Activated CD8-positive, alpha-beta T cell treated with anti-CD3 and anti-CD28 coated beads, Interleukin-2, amount 10 ng/mL, durations not matched to agents 7 days and 5 days (primary cell): ENCODE measurements around the gene STMP1. TPM values are rescaled to one million over a fixed set of nuclear protein-coding genes. Genes with fewer than 3 reads are reported as not detected.

ENCODE experiments used
- ATAC-seq: fragments of 150-1000 bp; cut with Tn5 transposase; one replicate; pipeline ENCODE4 v1.10.0; 2021; ENCODE audit warnings: moderate library complexity
- CTCF ChIA-PET: fragments of 350-600 bp; sonication (Branson Sonifier 250); formaldehyde crosslinking; loops from one replicate; lab custom pipeline; 2021; ENCODE audit warnings: antibody characterized with exemption; lab: Charles Lee
- POLR2A ChIA-PET: fragments of 350-600 bp; sonication (Branson Sonifier 250); formaldehyde crosslinking; loops from one replicate; lab custom pipeline; 2021; ENCODE audit warnings: antibody characterized with exemption; lab: Charles Lee
- DNase-seq: peaks from one replicate; pipeline ENCODE4 v3.0.0-alpha.2; 2020
- H3K27ac Mint-ChIP-seq: one replicate; pipeline ENCODE4 v1.8.0; 2021; ENCODE audit warnings: mild to moderate bottlenecking, mixed read lengths
- H3K27me3 Mint-ChIP-seq: one replicate; pipeline ENCODE4 v1.8.0; 2021; ENCODE audit warnings: low read depth, mixed read lengths
- H3K36me3 Mint-ChIP-seq: one replicate; pipeline ENCODE4 v1.8.0; 2021; ENCODE audit warnings: low read depth, mixed read lengths
- H3K4me1 Mint-ChIP-seq: one replicate; pipeline ENCODE4 v1.8.0; 2021; ENCODE audit warnings: low read depth, mixed read lengths
- H3K4me3 Mint-ChIP-seq: one replicate; pipeline ENCODE4 v1.8.0; 2021; ENCODE audit warnings: mild to moderate bottlenecking, mixed read lengths
- H3K9me3 Mint-ChIP-seq: one replicate; pipeline ENCODE4 v1.8.0; 2022; ENCODE audit warnings: mixed read lengths; ENCODE audit not compliant: insufficient read depth
- total RNA-seq, 2 experiments: library from RNA; stranded (reverse); gene quantifications; one replicate each; pipeline ENCODE4 v1.2.3, GENCODE V29; 2021

The STMP1 gene
- total RNA-seq, 2 experiments from 2014 or later: 22.2 to 22.9 TPM

DNA sequence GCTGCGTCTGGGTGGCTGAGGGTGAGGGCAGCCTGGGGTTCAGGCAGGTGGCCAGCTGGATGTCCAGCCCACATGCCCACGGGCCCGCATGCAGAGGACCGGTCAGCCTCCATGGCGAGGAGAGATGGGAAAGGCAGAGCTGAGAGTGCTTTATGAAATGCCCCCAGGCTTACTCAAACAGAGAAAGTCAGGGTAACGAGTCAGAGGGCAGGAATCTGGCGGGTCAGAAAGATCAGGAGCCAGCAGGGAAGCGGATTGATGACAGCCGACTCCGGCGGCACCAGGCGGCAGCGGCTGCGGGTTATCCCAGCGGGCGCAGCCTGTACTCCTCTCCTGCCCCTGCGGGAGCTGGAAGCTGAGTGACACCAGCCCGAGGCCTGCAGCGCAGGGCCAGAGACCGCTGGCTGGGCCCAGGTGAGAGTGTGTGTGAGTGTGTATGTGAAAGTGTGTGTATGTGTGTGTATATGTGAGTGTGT is 52.3 kb downstream of the STMP1 start:
- CTCF ChIA-PET: no interaction called here
- POLR2A ChIA-PET: no interaction called here
- Mint-ChIP-seq H3K4me1 (no peaks in the 10 kb centered on the region), H3K9me3 (no peaks in the 10 kb centered on the region), H3K27me3 (peaks cover 9% of the 10 kb centered on the region), H3K4me3 (no peak overlapping the region), H3K36me3 (no peaks in the 10 kb centered on the region), H3K27ac (no peak overlapping the region)
- no peak for ATAC-seq
- no peak for DNase-seq

GRCh38 chr7:135715055-135715522 is 52.8 kb downstream of the STMP1 start:
- Mint-ChIP-seq H3K27ac (no peak overlapping the region), H3K4me3 (no peak overlapping the region), H3K27me3 (peaks cover 14% of the 10 kb centered on the region), H3K9me3 (no peaks in the 10 kb centered on the region), H3K36me3 (no peaks in the 10 kb centered on the region), H3K4me1 (no peaks in the 10 kb centered on the region)
- ATAC-seq (no peak), DNase-seq (no peak)
- POLR2A ChIA-PET: no interaction called here
- CTCF ChIA-PET: no interaction called here

- ChIA-PET CTCF (no interaction called here), POLR2A (no interaction called here)
- Mint-ChIP-seq H3K4me3 (no peak overlapping the region), H3K27me3 (peaks cover 14% of the 10 kb centered on the region), H3K27ac (no peak overlapping the region), H3K4me1 (no peaks in the 10 kb centered on the region), H3K36me3 (no peaks in the 10 kb centered on the region), H3K9me3 (no peaks in the 10 kb centered on the region)
- DNase-seq (no peak), ATAC-seq (no peak)
Measured at GRCh38 chr7:135715673-135716072, 53.4 kb downstream of the STMP1 start.

DNA sequence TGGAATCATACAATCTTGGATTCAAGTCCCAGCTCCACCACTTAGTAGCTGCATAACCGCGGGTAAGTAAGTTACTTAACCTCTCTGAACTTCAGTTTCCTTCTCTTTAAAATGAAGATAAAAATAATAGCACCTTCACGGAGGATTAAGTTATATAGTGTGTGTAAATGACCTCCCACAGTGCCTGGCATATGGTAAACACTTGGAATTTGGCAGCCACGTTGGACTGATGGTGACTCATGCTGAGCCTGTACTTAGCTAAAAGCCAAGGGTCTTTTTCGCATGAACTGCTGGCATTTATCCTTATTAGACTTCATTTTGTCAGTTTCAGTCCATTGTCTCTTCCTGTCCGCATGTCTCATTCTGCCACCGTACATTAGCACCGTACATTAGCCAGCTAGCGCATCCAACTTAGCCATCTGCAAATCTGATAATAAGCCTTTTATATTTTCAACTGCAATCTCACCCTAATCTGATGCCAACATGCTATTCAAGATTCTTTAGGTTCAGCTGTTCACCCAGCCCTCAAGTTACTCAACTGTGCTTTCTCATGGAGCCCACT is 54.4 kb downstream of the STMP1 start:
- DNase-seq (no peak), ATAC-seq (no peak)
- Mint-ChIP-seq H3K27ac (no peak overlapping the region), H3K27me3 (peaks cover 14% of the 10 kb centered on the region), H3K36me3 (no peaks in the 10 kb centered on the region), H3K4me1 (no peaks in the 10 kb centered on the region), H3K9me3 (no peaks in the 10 kb centered on the region), H3K4me3 (no peak overlapping the region)
- ChIA-PET POLR2A (no interaction called here), CTCF (no interaction called here)

- H3K9me3 Mint-ChIP-seq: no peaks in the 10 kb centered on the region
- peaks cover 14% of the 10 kb centered on the region for H3K27me3 Mint-ChIP-seq
- no peak overlapping the region for H3K27ac Mint-ChIP-seq
- ATAC-seq (no peak), DNase-seq (no peak)
- ChIA-PET CTCF (no interaction called here), POLR2A (no interaction called here)
- no peak overlapping the region for H3K4me3 Mint-ChIP-seq
- no peaks in the 10 kb centered on the region for H3K36me3 Mint-ChIP-seq
- H3K4me1 Mint-ChIP-seq: no peaks in the 10 kb centered on the region
Measured at GRCh38 chr7:135717693-135718092, 55.4 kb downstream of the STMP1 start.

GRCh38 chr7:135718219-135718618 is 55.9 kb downstream of the STMP1 start:
- no peak for ATAC-seq
- Mint-ChIP-seq H3K9me3 (no peaks in the 10 kb centered on the region), H3K27ac (no peak overlapping the region), H3K4me1 (no peaks in the 10 kb centered on the region), H3K27me3 (peaks cover 14% of the 10 kb centered on the region), H3K4me3 (no peak overlapping the region), H3K36me3 (no peaks in the 10 kb centered on the region)
- POLR2A ChIA-PET: no interaction called here
- CTCF ChIA-PET: no interaction called here
- no peak for DNase-seq

DNA sequence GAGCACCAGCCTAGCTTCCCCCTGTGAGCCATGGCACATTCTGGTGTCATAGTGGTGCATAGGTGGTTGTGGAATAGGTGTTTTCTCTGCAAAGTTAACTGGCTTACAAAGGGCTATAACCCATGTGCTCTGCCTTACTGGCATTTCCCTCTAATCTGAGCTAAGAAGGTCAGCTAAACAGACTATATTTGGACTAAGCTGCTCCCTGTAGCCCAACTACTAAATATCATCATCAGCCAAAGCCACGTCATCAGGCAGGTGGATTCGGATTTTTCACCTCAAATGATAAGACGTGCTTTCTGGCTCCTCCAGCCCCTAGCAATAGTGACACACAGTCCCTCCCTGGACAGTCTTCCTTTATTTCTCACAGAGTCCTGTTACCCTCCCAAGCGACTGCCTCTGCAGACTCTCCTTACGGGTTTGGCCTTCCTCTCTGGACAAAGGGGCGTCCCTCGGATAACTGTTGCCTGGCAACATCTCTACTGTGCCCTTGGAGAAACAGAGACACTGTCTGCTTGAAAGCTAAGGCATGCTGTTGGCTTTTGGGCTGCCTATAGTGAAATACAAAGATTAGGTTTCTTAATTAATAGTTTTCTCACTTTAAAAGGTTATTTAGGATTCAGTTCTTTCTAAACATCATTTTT is 56.6 kb downstream of the STMP1 start:
- no peak overlapping the region for H3K27ac Mint-ChIP-seq
- no peak overlapping the region for H3K4me3 Mint-ChIP-seq
- no peaks in the 10 kb centered on the region for H3K9me3 Mint-ChIP-seq
- ATAC-seq (no peak), DNase-seq (no peak)
- H3K36me3 Mint-ChIP-seq: no peaks in the 10 kb centered on the region
- POLR2A ChIA-PET: no interaction called here
- H3K27me3 Mint-ChIP-seq: peaks cover 14% of the 10 kb centered on the region
- no peaks in the 10 kb centered on the region for H3K4me1 Mint-ChIP-seq
- CTCF ChIA-PET: no interaction called here

- ChIA-PET CTCF (no interaction called here), POLR2A (no interaction called here)
Measured at GRCh38 chr7:135719688-135720087, 57.4 kb downstream of the STMP1 start.

GRCh38 chr7:135721198-135721820 is 59.0 kb downstream of the STMP1 start:
- POLR2A ChIA-PET: no interaction called here
- no peak overlapping the region for H3K27ac Mint-ChIP-seq
- H3K9me3 Mint-ChIP-seq: no peaks in the 10 kb centered on the region
- no peaks in the 10 kb centered on the region for H3K36me3 Mint-ChIP-seq
- H3K4me3 Mint-ChIP-seq: no peak overlapping the region
- no peak for ATAC-seq
- CTCF ChIA-PET: no interaction called here
- no peak for DNase-seq
- peaks cover 14% of the 10 kb centered on the region for H3K27me3 Mint-ChIP-seq
- H3K4me1 Mint-ChIP-seq: no peaks in the 10 kb centered on the region

More at GRCh38 chr7:135719688-135720087, 57.4 kb downstream of the STMP1 start:
- Mint-ChIP-seq H3K9me3 (no peaks in the 10 kb centered on the region), H3K27ac (no peak overlapping the region), H3K36me3 (no peaks in the 10 kb centered on the region), H3K4me1 (no peaks in the 10 kb centered on the region), H3K4me3 (no peak overlapping the region), H3K27me3 (peaks cover 14% of the 10 kb centered on the region)
- ATAC-seq (no peak), DNase-seq (no peak)

DNA sequence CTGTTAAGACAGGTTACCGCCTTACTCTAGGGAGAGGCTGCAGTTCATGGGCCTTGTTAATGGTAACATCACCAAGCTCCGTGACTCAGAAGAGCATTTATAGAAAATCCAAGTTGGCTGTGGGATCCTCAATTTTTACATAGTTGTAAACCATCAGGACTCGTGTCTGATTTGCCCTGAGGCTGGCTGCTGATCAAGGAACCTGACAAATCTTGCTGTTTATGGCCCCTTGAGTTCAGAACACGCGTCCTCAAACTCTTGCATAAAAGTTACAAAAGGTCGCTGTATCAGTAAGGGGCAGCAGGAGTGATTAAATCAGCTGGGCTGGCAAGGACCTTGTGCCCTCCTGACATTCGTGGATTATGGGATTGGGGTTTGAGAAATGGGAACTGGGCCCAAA is 61.1 kb downstream of the STMP1 start:
- no peaks in the 10 kb centered on the region for H3K9me3 Mint-ChIP-seq
- ATAC-seq (no peak), DNase-seq (no peak)
- H3K27ac Mint-ChIP-seq: no peak overlapping the region
- H3K27me3 Mint-ChIP-seq: peaks cover 7% of the 10 kb centered on the region
- H3K36me3 Mint-ChIP-seq: no peaks in the 10 kb centered on the region
- no peaks in the 10 kb centered on the region for H3K4me1 Mint-ChIP-seq
- H3K4me3 Mint-ChIP-seq: no peak overlapping the region
- CTCF ChIA-PET: interaction anchor here (1.9 kb wide), 1 partner anchor 12 kb away, joined by 6 read pairs; no protein-coding TSS in a partner anchor
- POLR2A ChIA-PET: no interaction called here
